OCI-LY7 (cell line): ENCODE measurements around the gene WNT4. TPM values are rescaled to one million over a fixed set of nuclear protein-coding genes. Genes with fewer than 3 reads are reported as not detected.
"Not testable (repeated sequence)": the region's sequence is repeated elsewhere in the genome, so short reads cannot be mapped to it uniquely, and the experiment has no call there.

Experiments
- BruUV-seq: library from RNA; stranded (reverse); fragments of 400-500 nt; replicated peaks from 2 replicates; lab custom pipeline; 2021; lab: Mats Ljungman, UMichigan
- CTCF ChIA-PET: fragments of 300-600 bp; sonication (Branson Sonifier 250); formaldehyde crosslinking; loops from one replicate; lab custom pipeline; 2022; ENCODE audit warnings: antibody characterized with exemption; ENCODE audit not compliant: unreplicated experiment; lab: Charles Lee
- POLR2A ChIA-PET: fragments of 300-600 bp; sonication (Branson Sonifier 250); formaldehyde crosslinking; loops from one replicate; lab custom pipeline; 2022; ENCODE audit warnings: antibody characterized with exemption; lab: Charles Lee
- DNase-seq: peaks from one replicate; pipeline ENCODE4 v3.0.0-alpha.2; 2015; ENCODE audit warnings: low spot score
- H2AFZ ChIP-seq: fragments of 200-600 bp; sonication (generic), shearing (Covaris generic); 2 replicates; pipeline ENCODE4 v1.6.1; 2014; ENCODE audit warnings: mild to moderate bottlenecking, antibody characterized with exemption, low read length, moderate library complexity
- H3K27ac ChIP-seq: fragments of 200-600 bp; sonication (generic); 2 replicates; pipeline ENCODE4 v1.5.1; 2014; ENCODE audit warnings: mixed run types, low read depth, mild to moderate bottlenecking, moderate library complexity, low read length, inconsistent platforms; ENCODE audit not compliant: poor library complexity, severe bottlenecking
- H3K36me3 ChIP-seq: fragments of 200-600 bp; sonication (generic); 2 replicates; pipeline ENCODE4 v1.6.1; 2014; ENCODE audit warnings: mild to moderate bottlenecking, antibody characterized with exemption, low read length, moderate library complexity, mixed read lengths; ENCODE audit not compliant: insufficient read depth
- H3K4me1 ChIP-seq: fragments of 200-600 bp; sonication (generic); 2 replicates; pipeline ENCODE4 v1.5.1; 2014; ENCODE audit warnings: mild to moderate bottlenecking, low read length; ENCODE audit not compliant: insufficient read depth, poor library complexity, severe bottlenecking
- H3K4me2 ChIP-seq: fragments of 200-600 bp; sonication (generic); 2 replicates; pipeline ENCODE4 v1.6.1; 2014; ENCODE audit warnings: mild to moderate bottlenecking, low read length
- H3K4me3 ChIP-seq: fragments of 200-600 bp; sonication (generic); 2 replicates; pipeline ENCODE4 v1.5.1; 2014; ENCODE audit warnings: mild to moderate bottlenecking, low read depth, low read length; ENCODE audit not compliant: poor library complexity, severe bottlenecking
- H3K79me2 ChIP-seq: fragments of 200-600 bp; sonication (generic); 2 replicates; pipeline ENCODE4 v1.6.1; 2016; ENCODE audit warnings: low read depth, mild to moderate bottlenecking, low read length, moderate library complexity, mixed read lengths; ENCODE audit not compliant: insufficient read depth
- H3K9me2 ChIP-seq: fragments of 200-600 bp; sonication (generic); 2 replicates; pipeline ENCODE4 v1.6.1; 2016; ENCODE audit warnings: mild to moderate bottlenecking, low read length, mixed read lengths; ENCODE audit not compliant: insufficient read depth
- H3K9me3 ChIP-seq: fragments of 200-600 bp; sonication (generic); 2 replicates; pipeline ENCODE4 v1.6.1; 2014; ENCODE audit warnings: mild to moderate bottlenecking, mixed run types, low read length, mixed read lengths
- H4K20me1 ChIP-seq: fragments of 200-600 bp; sonication (generic); 2 replicates; pipeline ENCODE4 v1.6.1; 2014; ENCODE audit warnings: mild to moderate bottlenecking, antibody characterized with exemption, low read length, moderate library complexity, mixed read lengths; ENCODE audit not compliant: insufficient read depth
- EZH2phosphoT487 ChIP-seq: fragments of 200-600 bp; sonication (generic); IDR thresholded peaks from 2 replicates; pipeline ENCODE4 v1.6.1; 2018; ENCODE audit warnings: low read depth, borderline replicate concordance, mild to moderate bottlenecking, mixed run types, antibody characterized with exemption, low read length, moderate library complexity, mixed read lengths
- intact Hi-C: fragments of 100-400 bp; cut with micrococcal nuclease; formaldehyde crosslinking; loops from one replicate; pipeline ENCODE4 v1.10.0; 2022; ENCODE audit not compliant: unreplicated experiment
- total RNA-seq, 2 experiments: library from RNA; depleted of rRNA in 1 of 2; stranded (reverse); fragments of >200 nt in 1 of 2; shearing (Covaris generic) in 1 of 2; gene quantifications; 2 replicates each; pipeline ENCODE4 v1.2.3, GENCODE V29; 2014 to 2022
- TF ChIP-seq, protein P1 (sequence below): fragments of 200-600 bp; sonication (generic); conservative IDR thresholded peaks from 2 replicates; pipeline ENCODE4 v1.5.1; 2014; ENCODE audit warnings: mild to moderate bottlenecking, antibody characterized with exemption, low read length, moderate library complexity, mixed read lengths

Gene WNT4
- total RNA-seq, 2 experiments from 2014 or later: not detected

DNA sequence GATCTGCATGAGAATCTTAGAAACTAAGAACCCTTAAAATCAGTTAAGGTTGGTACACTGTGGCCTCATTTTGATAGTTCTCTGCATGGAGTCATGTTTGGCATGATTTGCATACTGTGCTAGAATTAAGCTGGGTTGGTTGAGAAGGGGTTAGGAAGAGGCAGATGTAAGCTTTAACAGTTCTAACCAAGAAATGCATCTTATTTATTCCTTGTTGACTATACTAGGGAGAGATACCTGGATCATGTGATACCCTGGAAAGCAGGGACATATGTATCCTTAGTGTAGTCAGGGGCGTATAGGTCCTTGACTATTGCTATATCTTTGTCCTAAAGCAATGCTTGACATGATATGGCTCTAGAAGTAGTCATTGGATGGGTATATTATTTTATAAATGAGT, 49.4 kb downstream of the WNT4 start:
- TF ChIP-seq, protein P1, sequence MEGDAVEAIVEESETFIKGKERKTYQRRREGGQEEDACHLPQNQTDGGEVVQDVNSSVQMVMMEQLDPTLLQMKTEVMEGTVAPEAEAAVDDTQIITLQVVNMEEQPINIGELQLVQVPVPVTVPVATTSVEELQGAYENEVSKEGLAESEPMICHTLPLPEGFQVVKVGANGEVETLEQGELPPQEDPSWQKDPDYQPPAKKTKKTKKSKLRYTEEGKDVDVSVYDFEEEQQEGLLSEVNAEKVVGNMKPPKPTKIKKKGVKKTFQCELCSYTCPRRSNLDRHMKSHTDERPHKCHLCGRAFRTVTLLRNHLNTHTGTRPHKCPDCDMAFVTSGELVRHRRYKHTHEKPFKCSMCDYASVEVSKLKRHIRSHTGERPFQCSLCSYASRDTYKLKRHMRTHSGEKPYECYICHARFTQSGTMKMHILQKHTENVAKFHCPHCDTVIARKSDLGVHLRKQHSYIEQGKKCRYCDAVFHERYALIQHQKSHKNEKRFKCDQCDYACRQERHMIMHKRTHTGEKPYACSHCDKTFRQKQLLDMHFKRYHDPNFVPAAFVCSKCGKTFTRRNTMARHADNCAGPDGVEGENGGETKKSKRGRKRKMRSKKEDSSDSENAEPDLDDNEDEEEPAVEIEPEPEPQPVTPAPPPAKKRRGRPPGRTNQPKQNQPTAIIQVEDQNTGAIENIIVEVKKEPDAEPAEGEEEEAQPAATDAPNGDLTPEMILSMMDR: no peak
- TF ChIP-seq EZH2phosphoT487: no peak
- Histone ChIP-seq H3K79me2 (peaks cover 27% of the 10 kb centered on the region), H3K27ac (no peak overlapping the region), H3K4me3 (no peak overlapping the region), H3K36me3 (peaks cover 82% of the 10 kb centered on the region), H4K20me1 (peaks cover 34% of the 10 kb centered on the region), H3K9me2 (no peaks in the 10 kb centered on the region), H3K4me2 (no peak overlapping the region), H2AFZ (no peak overlapping the region), H3K9me3 (no peaks in the 10 kb centered on the region), H3K4me1 (peaks cover 46% of the 10 kb centered on the region)
- ChIA-PET CTCF (no interaction called here), POLR2A (interaction anchor here (1.0 kb wide), 1 partner anchor 53 kb away, joined by 3 read pairs; no protein-coding TSS in a partner anchor)
- intact Hi-C loops: no loop called here
- BruUV-seq: no TSS peak
- DNase-seq: no peak

DNA sequence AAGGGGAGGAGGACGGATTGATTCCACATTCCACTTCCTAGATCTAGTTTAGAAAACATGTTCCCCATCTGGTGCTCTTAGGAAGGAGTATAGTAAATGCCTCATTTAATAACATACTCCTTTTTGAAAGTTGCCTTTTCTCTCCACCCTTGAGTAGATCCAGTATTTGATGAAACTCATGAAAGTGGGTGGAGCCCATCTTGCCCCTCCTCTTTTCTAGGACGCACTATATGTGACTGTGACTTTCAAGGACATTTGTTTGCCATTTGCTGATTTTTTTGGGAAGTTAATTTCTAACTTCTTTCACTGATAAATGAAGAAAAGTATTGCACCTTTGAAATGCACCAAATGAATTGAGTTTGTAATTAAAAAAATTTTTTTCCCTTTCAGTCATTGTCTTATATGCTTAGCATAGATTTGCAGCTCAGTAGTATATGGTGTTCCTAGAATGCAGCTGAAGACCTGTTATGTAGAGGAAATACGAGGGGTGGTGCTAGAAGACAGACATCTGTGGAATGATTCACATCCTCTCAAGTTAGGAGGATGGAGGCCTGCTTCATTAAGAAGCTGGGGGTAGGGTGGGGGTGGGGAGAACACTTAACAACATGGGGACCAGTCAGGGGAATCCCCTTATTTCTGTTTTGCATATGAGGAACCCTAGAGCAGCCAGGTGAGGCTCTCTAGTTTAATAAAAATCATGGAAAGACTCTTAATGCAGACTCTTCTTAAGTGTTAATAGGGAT, 50.7 kb downstream of the WNT4 start:
- H3K4me2 ChIP-seq: peak overlapping the region; percentile 18; the same call in 1 of the 2 replicates
- H3K79me2 ChIP-seq: peaks cover 41% of the 10 kb centered on the region
- CTCF ChIA-PET: interaction anchor here (0.5 to 0.6 kb wide), 2 partner anchors 43 to 105 kb away, joined by 3 to 5 read pairs; no protein-coding TSS in a partner anchor
- H3K9me2 ChIP-seq, H3K4me3 ChIP-seq, intact Hi-C loops, H2AFZ ChIP-seq, H3K27ac ChIP-seq, H3K9me3 ChIP-seq: not testable (repeated sequence)
- peak; percentile 59 for DNase-seq
- H4K20me1 ChIP-seq: peaks cover 43% of the 10 kb centered on the region
- H3K36me3 ChIP-seq: peaks cover 84% of the 10 kb centered on the region
- POLR2A ChIA-PET: interaction anchor here (0.6 to 1.0 kb wide), 4 partner anchors 51 to 121 kb away, joined by 3 to 4 read pairs (median 3); no protein-coding TSS in a partner anchor
- BruUV-seq: TSS peak; percentile 78
- H3K4me1 ChIP-seq: peaks cover 52% of the 10 kb centered on the region

GRCh38 chr1:22090867-22091266, 52.0 kb downstream of the WNT4 start:
- Histone ChIP-seq H4K20me1 (peaks cover 43% of the 10 kb centered on the region), H3K4me3 (no peak overlapping the region), H3K4me2 (no peak overlapping the region), H3K79me2 (peaks cover 45% of the 10 kb centered on the region), H3K9me2 (no peaks in the 10 kb centered on the region), H3K36me3 (peaks cover 85% of the 10 kb centered on the region), H3K9me3 (no peaks in the 10 kb centered on the region), H2AFZ (no peak overlapping the region), H3K27ac (no peak overlapping the region), H3K4me1 (peaks cover 52% of the 10 kb centered on the region)
- intact Hi-C loops: no loop called here
- no TSS peak for BruUV-seq
- DNase-seq: no peak
- TF ChIP-seq, protein P1: no peak
- no peak for TF ChIP-seq EZH2phosphoT487
- CTCF ChIA-PET: interaction anchor here (0.7 kb wide), 1 partner anchor 36 kb away, joined by 3 read pairs; no protein-coding TSS in a partner anchor
- POLR2A ChIA-PET: no interaction called here
